K562 (cell line): ENCODE results near the gene XPNPEP1. TPM values are rescaled to one million over a fixed set of nuclear protein-coding genes. Genes with fewer than 3 reads are reported as not detected.

Experiments
- ATAC-seq: fragments of 200-7000 bp; cut with Tn5 transposase; 3 replicates; pipeline ENCODE4 v1.9.1; 2020; ENCODE audit warnings: moderate library complexity
- BruUV-seq: library from RNA; stranded (reverse); fragments of 400-500 nt; replicated peaks from 2 replicates; lab custom pipeline; 2021; lab: Mats Ljungman, UMichigan
- CTCF ChIA-PET: fragments of 300-600 bp; formaldehyde crosslinking; extraction: SDS; loops from one replicate; lab custom pipeline; 2021; ENCODE audit warnings: low intra/inter-chr PET ratio; lab: Yijun Ruan, JAX
- POLR2A ChIA-PET: fragments of 300-600, 350-650 bp; sonication (Branson Sonifier 250); formaldehyde crosslinking; extraction: SDS; loops from one replicate; lab custom pipeline; 2021; ENCODE audit warnings: antibody characterized with exemption, inconsistent platforms; lab: Yijun Ruan, JAX
- DNase-seq, 4 experiments: peaks; one replicate each; pipeline versions ENCODE4 v3.0.0 to v3.0.0-alpha.2; 2011 to 2018; ENCODE audit warnings: low spot score in 3 of 4, mixed read lengths in 3 of 4; ENCODE audit errors: extremely low read depth in 1 of 4
- FAIRE-seq: peaks from 2 replicates; lab custom pipeline; 2011; peaks lifted over from hg19 to GRCh38; lab: Jason Lieb, UNC
- H2AFZ ChIP-seq: 2 replicates; pipeline ENCODE4 v1.6.0; 2011; ENCODE audit warnings: low read depth, low read length, control low read depth, inconsistent platforms
- H3K27ac ChIP-seq: fragments of 200-600 bp; 3 replicates; pipeline ENCODE4 v1.8.0; 2011; ENCODE audit warnings: low read depth, mild to moderate bottlenecking, control low read depth, inconsistent platforms, low read length, moderate library complexity, mixed read lengths; ENCODE audit errors: extremely low read depth
- H3K27me3 ChIP-seq, 2 experiments: fragments of 300-600 bp in 1 of 2; 2 replicates in 1 of 2; 3 replicates in 1 of 2; pipeline versions ENCODE4 v1.6.0 to v1.8.0; 2011; ENCODE audit warnings: inconsistent platforms in 2 of 2, low read length in 2 of 2, mild to moderate bottlenecking in 1 of 2, mixed read lengths in 1 of 2, moderate library complexity in 1 of 2; ENCODE audit not compliant: control insufficient read depth in 2 of 2, insufficient read depth in 2 of 2
- H3K36me3 ChIP-seq: fragments of 300-600 bp; 3 replicates; pipeline ENCODE4 v1.8.0; 2011; ENCODE audit warnings: mild to moderate bottlenecking, low read length, inconsistent platforms; ENCODE audit not compliant: control insufficient read depth, insufficient read depth
- H3K4me1 ChIP-seq, 2 experiments: fragments of 200-600 bp in 1 of 2; replicated peaks in 1 of 2; 2 replicates in 1 of 2; 3 replicates in 1 of 2; pipeline versions ENCODE4 v1.5.1 to v1.8.0; 2011; ENCODE audit warnings: inconsistent platforms in 2 of 2, low read length in 2 of 2, mild to moderate bottlenecking in 1 of 2, mixed read lengths in 1 of 2, moderate library complexity in 1 of 2; ENCODE audit not compliant: control insufficient read depth in 2 of 2, insufficient read depth in 2 of 2
- H3K4me2 ChIP-seq: 2 replicates; pipeline ENCODE4 v1.6.1; 2011; ENCODE audit warnings: low read length, control low read depth, inconsistent platforms, mixed read lengths; ENCODE audit not compliant: insufficient read depth
- H3K4me3 ChIP-seq: fragments of 200-600 bp; sonication (generic), shearing (Covaris generic); 2 replicates; pipeline ENCODE4 v1.5.1; 2016; ENCODE audit warnings: control low read depth, inconsistent platforms
- H3K79me2 ChIP-seq: fragments of 200-600 bp; 3 replicates; pipeline ENCODE4 v1.8.0; 2011; ENCODE audit warnings: low read length, inconsistent platforms; ENCODE audit not compliant: control insufficient read depth, insufficient read depth
- H3K9ac ChIP-seq, 2 experiments: 2 replicates each; pipeline versions ENCODE4 v1.6.0 to v1.6.1; 2011; ENCODE audit warnings: low read depth in 2 of 2, low read length in 2 of 2, control low read depth in 1 of 2, inconsistent platforms in 1 of 2, mild to moderate bottlenecking in 1 of 2, mixed read lengths in 1 of 2; ENCODE audit not compliant: insufficient read depth in 1 of 2
- H3K9me1 ChIP-seq: one replicate; pipeline ENCODE4 v1.6.0; 2011; ENCODE audit warnings: inconsistent platforms, mild to moderate bottlenecking, low read length, moderate library complexity; ENCODE audit not compliant: control insufficient read depth, insufficient read depth
- H3K9me3 ChIP-seq: replicated peaks from 2 replicates; pipeline ENCODE4 v1.5.1; 2011; ENCODE audit warnings: low read depth, low read length, inconsistent platforms; ENCODE audit not compliant: control insufficient read depth, insufficient read depth
- H4K20me1 ChIP-seq: replicated peaks from 2 replicates; pipeline ENCODE4 v1.6.1; 2011; ENCODE audit warnings: low read length, inconsistent platforms, mixed read lengths; ENCODE audit not compliant: control insufficient read depth, insufficient read depth
- BMI1 ChIP-seq: fragments of 150-350 bp; IDR thresholded peaks from 2 replicates; pipeline ENCODE4 v1.6.1; 2014; ENCODE audit warnings: low read length
- C11orf30 ChIP-seq: fragments of 450-650 bp; IDR thresholded peaks from 2 replicates; pipeline ENCODE4 v1.6.1; 2016; ENCODE audit warnings: low read depth, mild to moderate bottlenecking
- CHD2 ChIP-seq: IDR thresholded peaks from 2 replicates; pipeline ENCODE4 v1.6.1; 2011; ENCODE audit warnings: low read depth, low read length
- MAFF ChIP-seq: IDR thresholded peaks from 2 replicates; pipeline ENCODE4 v1.6.1; 2012; ENCODE audit warnings: low read length, improper control_type of control experiment
- MAFG ChIP-seq: fragments of 450-650 bp; conservative IDR thresholded peaks from 2 replicates; pipeline ENCODE4 v1.6.1; 2016; ENCODE audit warnings: missing genetic modification characterization, missing compliant biosample characterization
- NR2C1 ChIP-seq, 2 experiments: fragments of 450-650 bp; IDR thresholded peaks; 2 replicates each; pipeline ENCODE4 v1.6.1; 2017; ENCODE audit warnings: mild to moderate bottlenecking in 2 of 2, antibody characterized with exemption in 1 of 2, inconsistent platforms in 1 of 2, missing compliant biosample characterization in 1 of 2, missing genetic modification characterization in 1 of 2
- SIRT6 ChIP-seq: IDR thresholded peaks from one replicate; pipeline ENCODE4 v1.6.1; 2012; ENCODE audit warnings: low read depth, mild to moderate bottlenecking, control low read depth, inconsistent platforms, low read length, moderate library complexity
- STAT5A ChIP-seq: IDR thresholded peaks from 2 replicates; pipeline ENCODE4 v1.6.1; 2012; ENCODE audit warnings: low read length, inconsistent platforms, borderline replicate concordance
- XRCC4 ChIP-seq: IDR thresholded peaks from one replicate; pipeline ENCODE4 v1.6.1; 2011; ENCODE audit not compliant: insufficient read depth, insufficient read length; ENCODE audit errors: extremely low read depth
- YBX1 ChIP-seq: fragments of 450-650 bp; IDR thresholded peaks from 2 replicates; pipeline ENCODE4 v1.7.1; 2016; ENCODE audit warnings: mild to moderate bottlenecking
- ZNF316 ChIP-seq: fragments of 450-650 bp; IDR thresholded peaks from 2 replicates; pipeline ENCODE4 v1.6.1; 2016
- WGBS: fragments of 100-300 bp; shearing (Covaris generic); methylation state at CpG from one replicate; pipeline ENCODE4 v1.1.6; 2016; ENCODE audit warnings: low coverage, mixed read lengths; ENCODE audit not compliant: insufficient coverage; ENCODE audit errors: missing lambda C conversion rate; 5-methylcytosine and 5-hydroxymethylcytosine counted together
- in situ Hi-C: fragments of 300-500 bp; cut with MboI; formaldehyde crosslinking; loops from 4 replicates; pipeline ENCODE4 v1.15.0; 2018; ENCODE audit warnings: inconsistent platforms, mixed read lengths
- intact Hi-C: fragments of 100-400 bp; cut with micrococcal nuclease; formaldehyde crosslinking; loops from 2 replicates; pipeline ENCODE4 v1.14.2; 2022
- polyA plus RNA-seq, 8 experiments: library from polyadenylated mRNA; depleted of rRNA in 4 of 8; stranded (reverse) in 5 of 8; unstranded in 3 of 8; fragments of >200 nt; fragmentation: Nextera tagmentation in 2 of 8; fragmentation: Illumina TruSeq in 1 of 8; extraction: Ambion mirVana in 2 of 8; extraction: Trizol in 1 of 8; gene quantifications; 2 replicates each; pipeline versions ENCODE4 v1.2.1 to v1.2.3, GENCODE V29; 2011 to 2014; ENCODE audit warnings: inconsistent platforms in 1 of 8, missing spikeins in 1 of 8
- total RNA-seq, 7 experiments: library from RNA; depleted of rRNA in 6 of 7; stranded (reverse); fragments of >200 nt in 6 of 7; fragmentation: Illumina TruSeq in 2 of 7; extraction: Trizol in 2 of 7; gene quantifications; 2 replicates each; pipeline versions ENCODE4 v1.2.1 to v1.2.3, GENCODE V29; 2011 to 2021; ENCODE audit warnings: low replicate concordance in 1 of 7

XPNPEP1 gene
- total and polyA plus RNA-seq, 9 of the 15 experiments (the other 6 are each of a cell fraction or from before 2014, with no cell fraction given) = 24.2 to 93.5 (median 40.1) TPM

DNA sequence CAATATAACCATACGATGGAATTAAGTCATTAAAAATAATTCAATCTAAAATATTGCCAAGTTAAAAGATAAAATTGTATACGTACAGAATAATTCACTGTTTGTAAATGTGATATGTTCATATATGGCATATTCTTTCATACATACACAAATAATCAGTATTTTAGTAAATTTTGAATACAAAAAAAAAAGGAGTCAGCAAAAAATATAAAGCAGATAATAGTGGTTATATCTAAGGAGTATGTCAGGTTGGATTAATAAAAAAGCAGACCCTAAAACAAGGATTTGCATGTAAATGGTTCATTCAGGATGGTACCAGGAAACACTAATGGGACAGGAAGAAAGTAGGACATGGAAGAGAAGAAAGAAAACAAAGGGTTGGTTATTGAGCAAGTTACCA, 59.5 kb downstream of the XPNPEP1 start:
- H3K4me1 ChIP-seq = no peaks in the 10 kb centered on the region
- no peak for ATAC-seq
- no peaks in the 10 kb centered on the region for H4K20me1 ChIP-seq
- CTCF ChIA-PET = no interaction called here
- POLR2A ChIA-PET = no interaction called here
- H3K9ac ChIP-seq = no peak overlapping the region
- 65% methylated on average over 2 of the region's 2 CpGs for WGBS
- no TSS peak for BruUV-seq
- DNase-seq = no peak
- no peak overlapping the region for H3K27ac ChIP-seq
- H3K4me3 ChIP-seq = no peak overlapping the region
- no peak for FAIRE-seq
- H3K36me3 ChIP-seq = 0 out of 3 replicates have a peak, but pooled peaks cover 7% of the 10 kb centered on the region
- no peaks in the 10 kb centered on the region for H3K9me3 ChIP-seq
- TF ChIP-seq XRCC4 (no peak), MAFG (peak; percentile 41), SIRT6 (no peak), ZNF316 (peak; percentile 87), STAT5A (no peak), NR2C1 (IDR thresholded peaks at IDR 0.05) (no peak), NR2C1 (tag; IDR thresholded peaks at IDR 0.05) (no peak), BMI1 (no peak), MAFF (peak; percentile 12; the same call in 1 of the 2 replicates), C11orf30 (peak; percentile 57; the same call in 1 of the 2 replicates), YBX1 (no peak), CHD2 (no peak)
- H3K9me1 ChIP-seq = no peaks in the 10 kb centered on the region
- H3K4me2 ChIP-seq = no peak overlapping the region
- H3K79me2 ChIP-seq = no peaks in the 10 kb centered on the region
- H2AFZ ChIP-seq = no peak overlapping the region
- in situ Hi-C loops = loop anchor here (25.0 kb wide), 1 partner anchor 1449 kb away; no protein-coding TSS in a partner anchor
- intact Hi-C loops = no loop called here
- no peaks in the 10 kb centered on the region; a peak in 1 of 5 replicates for H3K27me3 ChIP-seq
